ENCODE measurements around the gene CFAP299.

CFAP299 gene

GRCh38 chr4:80876810-80877209 is 541.3 kb downstream of the CFAP299 start:
- H3K9me3 ChIP-seq (ENCODE audit: insufficient read depth, low read length): no peaks in the 10 kb centered on the region
- DNase-seq (ENCODE audit: low read depth, low spot score): no peak
- H3K4me1 ChIP-seq (ENCODE audit: insufficient read depth, insufficient read length): no peaks in the 10 kb centered on the region
- no peak overlapping the region for H3K9ac ChIP-seq (ENCODE audit: insufficient read length, low read depth)
- no peaks in the 10 kb centered on the region for H3K27me3 ChIP-seq (ENCODE audit: insufficient read depth, insufficient read length)
- no peak for TF ChIP-seq SUZ12 (IDR thresholded peaks at IDR 0.05; ENCODE audit: extremely low read depth, insufficient read depth, insufficient read length)
- TF ChIP-seq ZNF274 (IDR thresholded peaks at IDR 0.05; ENCODE audit: low read depth, low read length): no peak
- no peak for TF ChIP-seq YY1 (IDR thresholded peaks at IDR 0.05; ENCODE audit: insufficient read depth, insufficient read length)
- H3K36me3 ChIP-seq (ENCODE audit: insufficient read depth, insufficient read length, low read length): no peaks in the 10 kb centered on the region
- no peak overlapping the region for H3K4me3 ChIP-seq (ENCODE audit: insufficient read length, low read depth)

- H3K4me3 ChIP-seq (ENCODE audit: insufficient read length, low read depth): no peak overlapping the region
- no peaks in the 10 kb centered on the region for H3K4me1 ChIP-seq (ENCODE audit: insufficient read depth, insufficient read length)
- H3K9me3 ChIP-seq (ENCODE audit: insufficient read depth, low read length): no peaks in the 10 kb centered on the region
- TF ChIP-seq SUZ12 (IDR thresholded peaks at IDR 0.05; ENCODE audit: extremely low read depth, insufficient read depth, insufficient read length) (no peak), YY1 (IDR thresholded peaks at IDR 0.05; ENCODE audit: insufficient read depth, insufficient read length) (no peak), ZNF274 (IDR thresholded peaks at IDR 0.05; ENCODE audit: low read depth, low read length) (no peak)
- no peaks in the 10 kb centered on the region for H3K27me3 ChIP-seq (ENCODE audit: insufficient read depth, insufficient read length)
- H3K36me3 ChIP-seq (ENCODE audit: insufficient read depth, insufficient read length, low read length): no peaks in the 10 kb centered on the region
- no peak for DNase-seq (ENCODE audit: low read depth, low spot score)
- no peak overlapping the region for H3K9ac ChIP-seq (ENCODE audit: insufficient read length, low read depth)
Measured at GRCh38 chr4:80878218-80878617, 542.7 kb downstream of the CFAP299 start.

- Histone ChIP-seq H3K4me1 (ENCODE audit: insufficient read depth, insufficient read length) (no peaks in the 10 kb centered on the region), H3K36me3 (ENCODE audit: insufficient read depth, insufficient read length, low read length) (no peaks in the 10 kb centered on the region), H3K9ac (ENCODE audit: insufficient read length, low read depth) (no peak overlapping the region), H3K4me3 (ENCODE audit: insufficient read length, low read depth) (no peak overlapping the region), H3K9me3 (ENCODE audit: insufficient read depth, low read length) (no peaks in the 10 kb centered on the region), H3K27me3 (ENCODE audit: insufficient read depth, insufficient read length) (no peaks in the 10 kb centered on the region)
- TF ChIP-seq ZNF274 (IDR thresholded peaks at IDR 0.05; ENCODE audit: low read depth, low read length) (no peak), SUZ12 (IDR thresholded peaks at IDR 0.05; ENCODE audit: extremely low read depth, insufficient read depth, insufficient read length) (no peak), YY1 (IDR thresholded peaks at IDR 0.05; ENCODE audit: insufficient read depth, insufficient read length) (no peak)
- DNase-seq (ENCODE audit: low read depth, low spot score): no peak
Measured at GRCh38 chr4:80897537-80898303, 562.2 kb downstream of the CFAP299 start.

GRCh38 chr4:80900908-80901307 is 565.4 kb downstream of the CFAP299 start:
- 0 out of 2 replicates have a peak, but pooled peaks cover 10% of the 10 kb centered on the region for H3K9me3 ChIP-seq (ENCODE audit: insufficient read depth, low read length)
- H3K4me3 ChIP-seq (ENCODE audit: insufficient read length, low read depth): no peak overlapping the region
- no peaks in the 10 kb centered on the region for H3K36me3 ChIP-seq (ENCODE audit: insufficient read depth, insufficient read length, low read length)
- H3K27me3 ChIP-seq (ENCODE audit: insufficient read depth, insufficient read length): no peaks in the 10 kb centered on the region
- DNase-seq (ENCODE audit: low read depth, low spot score): no peak
- no peak overlapping the region for H3K9ac ChIP-seq (ENCODE audit: insufficient read length, low read depth)
- no peak for TF ChIP-seq SUZ12 (IDR thresholded peaks at IDR 0.05; ENCODE audit: extremely low read depth, insufficient read depth, insufficient read length)
- no peak for TF ChIP-seq YY1 (IDR thresholded peaks at IDR 0.05; ENCODE audit: insufficient read depth, insufficient read length)
- no peak for TF ChIP-seq ZNF274 (IDR thresholded peaks at IDR 0.05; ENCODE audit: low read depth, low read length)
- H3K4me1 ChIP-seq (ENCODE audit: insufficient read depth, insufficient read length): no peaks in the 10 kb centered on the region

GRCh38 chr4:80903020-80903419 is 567.5 kb downstream of the CFAP299 start:
- no peaks in the 10 kb centered on the region for H3K4me1 ChIP-seq (ENCODE audit: insufficient read depth, insufficient read length)
- H3K27me3 ChIP-seq (ENCODE audit: insufficient read depth, insufficient read length): no peaks in the 10 kb centered on the region
- H3K9me3 ChIP-seq (ENCODE audit: insufficient read depth, low read length): peaks cover 18% of the 10 kb centered on the region; the same call in 1 of the 2 replicates
- H3K36me3 ChIP-seq (ENCODE audit: insufficient read depth, insufficient read length, low read length): no peaks in the 10 kb centered on the region
- TF ChIP-seq ZNF274 (IDR thresholded peaks at IDR 0.05; ENCODE audit: low read depth, low read length): no peak
- no peak overlapping the region for H3K4me3 ChIP-seq (ENCODE audit: insufficient read length, low read depth)
- DNase-seq (ENCODE audit: low read depth, low spot score): no peak
- H3K9ac ChIP-seq (ENCODE audit: insufficient read length, low read depth): no peak overlapping the region

- Histone ChIP-seq H3K9ac (ENCODE audit: insufficient read length, low read depth) (no peak overlapping the region), H3K4me1 (ENCODE audit: insufficient read depth, insufficient read length) (no peaks in the 10 kb centered on the region), H3K4me3 (ENCODE audit: insufficient read length, low read depth) (no peak overlapping the region), H3K36me3 (ENCODE audit: insufficient read depth, insufficient read length, low read length) (no peaks in the 10 kb centered on the region), H3K9me3 (ENCODE audit: insufficient read depth, low read length) (peaks cover 18% of the 10 kb centered on the region; the same call in 1 of the 2 replicates), H3K27me3 (ENCODE audit: insufficient read depth, insufficient read length) (no peaks in the 10 kb centered on the region)
- no peak for DNase-seq (ENCODE audit: low read depth, low spot score)
- no peak for TF ChIP-seq ZNF274 (IDR thresholded peaks at IDR 0.05; ENCODE audit: low read depth, low read length)
- TF ChIP-seq SUZ12 (IDR thresholded peaks at IDR 0.05; ENCODE audit: extremely low read depth, insufficient read depth, insufficient read length): no peak
- no peak for TF ChIP-seq YY1 (IDR thresholded peaks at IDR 0.05; ENCODE audit: insufficient read depth, insufficient read length)
Measured at GRCh38 chr4:80909938-80910337, 574.4 kb downstream of the CFAP299 start.

GRCh38 chr4:80911458-80911857 is 575.9 kb downstream of the CFAP299 start:
- Histone ChIP-seq H3K4me1 (ENCODE audit: insufficient read depth, insufficient read length) (no peaks in the 10 kb centered on the region), H3K27me3 (ENCODE audit: insufficient read depth, insufficient read length) (no peaks in the 10 kb centered on the region), H3K4me3 (ENCODE audit: insufficient read length, low read depth) (no peak overlapping the region), H3K9ac (ENCODE audit: insufficient read length, low read depth) (no peak overlapping the region), H3K9me3 (ENCODE audit: insufficient read depth, low read length) (peaks cover 3% of the 10 kb centered on the region; the same call in 1 of the 2 replicates), H3K36me3 (ENCODE audit: insufficient read depth, insufficient read length, low read length) (no peaks in the 10 kb centered on the region)
- DNase-seq (ENCODE audit: low read depth, low spot score): no peak
- TF ChIP-seq YY1 (IDR thresholded peaks at IDR 0.05; ENCODE audit: insufficient read depth, insufficient read length): no peak
- TF ChIP-seq ZNF274 (IDR thresholded peaks at IDR 0.05; ENCODE audit: low read depth, low read length): no peak
- TF ChIP-seq SUZ12 (IDR thresholded peaks at IDR 0.05; ENCODE audit: extremely low read depth, insufficient read depth, insufficient read length): no peak
